Measurements from ENCODE around the gene MAPK8.

Gene MAPK8

GRCh38 chr10:48448796-48449195 lies 142.3 kb downstream of the MAPK8 start:
- DNase-seq (ENCODE audit: low read depth in 2 of 2): no peak

- DNase-seq (ENCODE audit: low read depth in 2 of 2): no peak
Observed at GRCh38 chr10:48449501-48450232, 143.2 kb downstream of the MAPK8 start.

- no peak for DNase-seq (ENCODE audit: low read depth in 2 of 2)
Observed at GRCh38 chr10:48450233-48450740, 143.8 kb downstream of the MAPK8 start.

- DNase-seq (ENCODE audit: low read depth in 2 of 2): no peak
Observed at GRCh38 chr10:48450741-48451466, 144.4 kb downstream of the MAPK8 start.

GRCh38 chr10:48451969-48452878 lies 145.7 kb downstream of the MAPK8 start:
- no peak for DNase-seq (ENCODE audit: low read depth in 2 of 2)

- no peak for DNase-seq (ENCODE audit: low read depth in 2 of 2)
Observed at GRCh38 chr10:48452879-48453412, 146.5 kb downstream of the MAPK8 start.

- DNase-seq (ENCODE audit: low read depth in 2 of 2): no peak
Observed at GRCh38 chr10:48453451-48454301, 147.2 kb downstream of the MAPK8 start.

GRCh38 chr10:48454302-48455054 lies 148.0 kb downstream of the MAPK8 start:
- no peak for DNase-seq (ENCODE audit: low read depth in 2 of 2)

GRCh38 chr10:48455055-48455391 lies 148.5 kb downstream of the MAPK8 start:
- no peak for DNase-seq (ENCODE audit: low read depth in 2 of 2)

GRCh38 chr10:48455392-48456151 lies 149.1 kb downstream of the MAPK8 start:
- DNase-seq (ENCODE audit: low read depth in 2 of 2): no peak

- DNase-seq (ENCODE audit: low read depth in 2 of 2): no peak
Observed at GRCh38 chr10:48456361-48456804, 149.9 kb downstream of the MAPK8 start.

- DNase-seq (ENCODE audit: low read depth in 2 of 2): no peak
Observed at GRCh38 chr10:48456808-48457761, 150.6 kb downstream of the MAPK8 start.

GRCh38 chr10:48457949-48458661 lies 151.6 kb downstream of the MAPK8 start:
- DNase-seq (ENCODE audit: low read depth in 2 of 2): no peak

- no peak for DNase-seq (ENCODE audit: low read depth in 2 of 2)
Observed at GRCh38 chr10:48458662-48459048, 152.2 kb downstream of the MAPK8 start.

- no peak for DNase-seq (ENCODE audit: low read depth in 2 of 2)
Observed at GRCh38 chr10:48459270-48460150, 153.0 kb downstream of the MAPK8 start.

GRCh38 chr10:48460182-48460581 lies 153.7 kb downstream of the MAPK8 start:
- DNase-seq (ENCODE audit: low read depth in 2 of 2): no peak

Data from stimulated activated CD4-positive, alpha-beta T cell treated with anti-CD3 and anti-CD28 coated beads, Interleukin-1b, Interleukin-23, amount 100 ng/mL, for 4 hours (primary cell).